Hypothalamus (tissue), 51 donors: ENCODE results near the gene FKBP5.
A peak's percentile ranks its signal among the peaks of the same experiment; 100 is the strongest.
"Not testable (repeated sequence)": the region's sequence is repeated elsewhere in the genome, so short reads cannot be mapped to it uniquely, and the experiment has no call there.

ENCODE experiments used
- DNase-seq, 51 donors: peaks; one replicate each; lab custom pipeline; 2025; lab: John Stamatoyannopoulos, UW

Gene FKBP5

GRCh38 chr6:35594503-35595186, 94.1 kb downstream of the FKBP5 start:
- no peak for DNase-seq

- no peak for DNase-seq
These were observed 96.5 kb downstream of the FKBP5 start for GRCh38 chr6:35592178-35592577.

- DNase-seq: peak in 25 of 51 donors; percentile 3 to 74 (median 25)
These were observed 98.1 kb downstream of the FKBP5 start for GRCh38 chr6:35590622-35591066.

GRCh38 chr6:35589904-35590303, 98.8 kb downstream of the FKBP5 start:
- DNase-seq: no peak

- DNase-seq: no peak
These were observed 99.4 kb downstream of the FKBP5 start for GRCh38 chr6:35589201-35589739.

- DNase-seq: peak in 1 of 51 donors; percentile 14
These were observed 101.5 kb downstream of the FKBP5 start for GRCh38 chr6:35587167-35587566.

GRCh38 chr6:35586542-35586941, 102.2 kb downstream of the FKBP5 start:
- DNase-seq: no peak

GRCh38 chr6:35585658-35586057, 103.1 kb downstream of the FKBP5 start:
- no peak for DNase-seq

- DNase-seq: peak in 35 of 51 donors; percentile 4 to 83 (median 33)
These were observed 104.6 kb downstream of the FKBP5 start for GRCh38 chr6:35583893-35584688.

- DNase-seq: no peak
These were observed 106.4 kb downstream of the FKBP5 start for GRCh38 chr6:35582315-35582714.

- DNase-seq: no peak
These were observed 107.1 kb downstream of the FKBP5 start for GRCh38 chr6:35581633-35582032.

- no peak for DNase-seq
These were observed 107.9 kb downstream of the FKBP5 start for GRCh38 chr6:35580836-35581235.

GRCh38 chr6:35576682-35577081, 112.0 kb downstream of the FKBP5 start:
- DNase-seq: no peak

- no peak for DNase-seq
These were observed 115.1 kb downstream of the FKBP5 start for GRCh38 chr6:35573495-35574110.

GRCh38 chr6:35570885-35571330, 117.8 kb downstream of the FKBP5 start:
- not testable (repeated sequence) for DNase-seq

- DNase-seq: peak in 10 of 51 donors; percentile 4 to 21 (median 11)
These were observed 119.7 kb downstream of the FKBP5 start for GRCh38 chr6:35569011-35569461.

- DNase-seq: no peak
These were observed 121.9 kb downstream of the FKBP5 start for GRCh38 chr6:35566794-35567193.

- DNase-seq: no peak
These were observed 124.0 kb downstream of the FKBP5 start for GRCh38 chr6:35564733-35565132.

- DNase-seq: peak in 12 of 51 donors; percentile 2 to 22 (median 8)
These were observed 126.7 kb downstream of the FKBP5 start for GRCh38 chr6:35562060-35562459.

- no peak for DNase-seq
These were observed 127.6 kb downstream of the FKBP5 start for GRCh38 chr6:35561113-35561512.

GRCh38 chr6:35558571-35558970, 130.1 kb downstream of the FKBP5 start:
- no peak for DNase-seq
